Bronchial epithelial cell (primary cell): ENCODE results near the gene TMPRSS2. TPM values are rescaled to one million over a fixed set of nuclear protein-coding genes. Genes with fewer than 3 reads are reported as not detected.

Source experiments
- DNase-seq: peaks from one replicate; pipeline ENCODE4 v3.0.0-alpha.2; 2010; ENCODE audit warnings: low read depth
- FAIRE-seq: peaks from 2 replicates; lab custom pipeline; 2011; peaks lifted over from hg19 to GRCh38; lab: Jason Lieb, UNC
- H3K27me3 ChIP-seq: 2 replicates; pipeline ENCODE4 v1.5.1; 2011; ENCODE audit warnings: low read length; ENCODE audit not compliant: control insufficient read depth, insufficient read depth
- H3K36me3 ChIP-seq: 2 replicates; pipeline ENCODE4 v1.5.1; 2011; ENCODE audit warnings: low read length; ENCODE audit not compliant: control insufficient read depth, insufficient read depth
- H3K4me3 ChIP-seq: 2 replicates; pipeline ENCODE4 v1.5.1; 2011; ENCODE audit warnings: mild to moderate bottlenecking, low read depth, low read length, control low read depth
- total RNA-seq: library from RNA; depleted of rRNA; stranded (reverse); fragments of >200 nt; gene quantifications from 2 replicates; pipeline ENCODE4 v1.2.1, GENCODE V29; 2014
- TF ChIP-seq, protein P1 (sequence below): IDR thresholded peaks from 2 replicates; pipeline ENCODE4 v1.5.1; 2011; ENCODE audit warnings: mild to moderate bottlenecking, moderate library complexity, low read length, control low read depth, inconsistent platforms; ENCODE audit not compliant: insufficient read depth, severe bottlenecking

TMPRSS2 gene
- total RNA-seq, 1 donor from 2014 or later = 3.7 TPM

DNA sequence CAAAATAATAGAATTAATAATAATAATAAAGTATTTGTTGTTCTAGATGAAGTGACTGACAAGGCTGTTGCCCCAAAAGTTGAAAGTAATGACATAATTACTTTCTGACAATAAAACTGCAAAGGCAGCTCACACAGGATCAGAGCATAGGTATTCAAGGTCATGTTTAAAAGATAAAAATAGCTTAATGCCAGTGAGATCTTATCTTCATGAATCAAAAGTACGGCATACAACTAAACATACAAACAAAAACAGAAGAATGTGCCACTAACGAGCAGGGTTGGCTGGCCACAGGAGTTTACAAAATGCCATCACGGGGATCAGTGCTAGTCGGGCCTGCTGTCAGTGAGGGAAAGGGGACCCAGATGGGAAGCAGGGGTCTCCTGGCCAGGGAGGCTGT lies 22.4 kb upstream of the TMPRSS2 start:
- Histone ChIP-seq H3K27me3 (no peaks in the 10 kb centered on the region), H3K36me3 (no peaks in the 10 kb centered on the region), H3K4me3 (no peak overlapping the region)
- FAIRE-seq (no peak), DNase-seq (no peak)
- TF ChIP-seq, protein P1, sequence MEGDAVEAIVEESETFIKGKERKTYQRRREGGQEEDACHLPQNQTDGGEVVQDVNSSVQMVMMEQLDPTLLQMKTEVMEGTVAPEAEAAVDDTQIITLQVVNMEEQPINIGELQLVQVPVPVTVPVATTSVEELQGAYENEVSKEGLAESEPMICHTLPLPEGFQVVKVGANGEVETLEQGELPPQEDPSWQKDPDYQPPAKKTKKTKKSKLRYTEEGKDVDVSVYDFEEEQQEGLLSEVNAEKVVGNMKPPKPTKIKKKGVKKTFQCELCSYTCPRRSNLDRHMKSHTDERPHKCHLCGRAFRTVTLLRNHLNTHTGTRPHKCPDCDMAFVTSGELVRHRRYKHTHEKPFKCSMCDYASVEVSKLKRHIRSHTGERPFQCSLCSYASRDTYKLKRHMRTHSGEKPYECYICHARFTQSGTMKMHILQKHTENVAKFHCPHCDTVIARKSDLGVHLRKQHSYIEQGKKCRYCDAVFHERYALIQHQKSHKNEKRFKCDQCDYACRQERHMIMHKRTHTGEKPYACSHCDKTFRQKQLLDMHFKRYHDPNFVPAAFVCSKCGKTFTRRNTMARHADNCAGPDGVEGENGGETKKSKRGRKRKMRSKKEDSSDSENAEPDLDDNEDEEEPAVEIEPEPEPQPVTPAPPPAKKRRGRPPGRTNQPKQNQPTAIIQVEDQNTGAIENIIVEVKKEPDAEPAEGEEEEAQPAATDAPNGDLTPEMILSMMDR = no peak

DNA sequence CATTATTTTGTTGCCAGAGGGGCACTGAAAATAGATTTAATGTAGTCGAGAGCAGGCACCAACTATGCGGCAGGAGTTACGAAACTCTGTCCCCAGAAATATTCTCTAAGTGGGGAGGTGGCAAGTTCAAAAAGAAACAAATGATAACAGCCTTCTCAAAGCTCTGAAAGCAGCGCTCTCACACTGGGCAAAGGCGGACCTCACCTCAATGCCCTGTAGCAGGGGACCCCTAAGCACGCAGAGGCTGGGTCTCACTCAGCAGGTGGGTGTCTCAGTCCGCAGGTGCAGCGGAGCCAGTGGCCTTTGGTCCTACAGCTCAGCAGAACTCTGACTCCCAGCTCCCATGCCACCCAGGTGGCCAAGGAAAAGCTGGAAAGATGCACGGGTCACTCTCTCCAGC lies 21.8 kb upstream of the TMPRSS2 start:
- FAIRE-seq (no peak), DNase-seq (no peak)
- H3K36me3 ChIP-seq = no peaks in the 10 kb centered on the region
- TF ChIP-seq, protein P1 = no peak
- no peak overlapping the region for H3K4me3 ChIP-seq
- H3K27me3 ChIP-seq = no peaks in the 10 kb centered on the region

DNA sequence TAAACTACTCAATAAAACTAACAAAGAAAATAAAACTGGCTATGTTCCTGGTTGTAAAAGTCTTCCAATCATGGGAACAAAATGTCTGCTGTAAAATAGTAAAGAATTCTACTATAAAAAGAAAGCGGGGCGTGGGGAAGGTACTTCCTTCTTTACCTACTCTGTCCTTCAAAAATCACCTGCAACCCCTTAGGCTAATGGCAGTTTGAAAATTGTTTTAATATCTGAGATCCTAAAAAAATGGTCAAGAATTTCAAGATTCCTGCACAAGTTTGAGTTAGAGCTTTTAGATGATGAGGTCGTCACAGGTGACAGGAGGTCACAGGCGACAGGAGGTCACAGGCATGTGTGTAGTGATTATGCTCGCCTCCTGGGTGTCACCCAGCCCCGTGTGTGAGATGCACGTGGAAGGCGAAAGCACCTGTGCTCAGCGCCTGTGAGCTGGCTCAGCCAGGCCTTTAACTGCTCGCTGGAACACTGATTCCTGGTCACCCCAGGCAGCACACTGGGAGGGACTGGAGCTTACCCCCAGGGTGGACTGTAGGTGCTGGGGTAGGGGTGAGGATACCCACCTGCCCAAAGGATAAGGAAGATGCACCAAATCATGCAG lies 18.6 kb upstream of the TMPRSS2 start:
- no peak for DNase-seq
- no peaks in the 10 kb centered on the region for H3K27me3 ChIP-seq
- no peak for FAIRE-seq
- TF ChIP-seq, protein P1 = no peak
- no peaks in the 10 kb centered on the region for H3K36me3 ChIP-seq
- H3K4me3 ChIP-seq = no peak overlapping the region

DNA sequence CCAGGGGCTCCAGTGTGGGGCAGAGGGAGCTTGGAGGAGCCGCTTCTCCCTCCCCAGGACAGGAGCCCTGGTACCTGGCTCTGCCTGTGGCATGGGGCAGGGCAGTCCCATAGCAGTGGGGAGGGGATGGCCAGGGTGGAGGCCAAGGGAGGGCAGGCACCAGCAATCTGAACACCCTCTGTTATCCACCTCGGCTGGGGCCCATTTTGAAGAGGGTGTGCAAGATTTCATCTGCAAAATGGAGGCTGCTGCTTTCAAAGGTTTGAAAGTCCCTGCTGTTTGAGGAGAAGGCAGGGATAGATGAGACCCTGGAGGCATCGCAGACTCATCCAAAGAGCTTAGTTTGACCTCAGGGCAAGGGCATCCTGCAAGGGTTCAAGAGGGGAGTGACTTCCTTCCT lies 15.2 kb upstream of the TMPRSS2 start:
- Histone ChIP-seq H3K27me3 (no peaks in the 10 kb centered on the region), H3K36me3 (no peaks in the 10 kb centered on the region), H3K4me3 (no peak overlapping the region)
- TF ChIP-seq, protein P1 = no peak
- no peak for DNase-seq
- FAIRE-seq = no peak

DNA sequence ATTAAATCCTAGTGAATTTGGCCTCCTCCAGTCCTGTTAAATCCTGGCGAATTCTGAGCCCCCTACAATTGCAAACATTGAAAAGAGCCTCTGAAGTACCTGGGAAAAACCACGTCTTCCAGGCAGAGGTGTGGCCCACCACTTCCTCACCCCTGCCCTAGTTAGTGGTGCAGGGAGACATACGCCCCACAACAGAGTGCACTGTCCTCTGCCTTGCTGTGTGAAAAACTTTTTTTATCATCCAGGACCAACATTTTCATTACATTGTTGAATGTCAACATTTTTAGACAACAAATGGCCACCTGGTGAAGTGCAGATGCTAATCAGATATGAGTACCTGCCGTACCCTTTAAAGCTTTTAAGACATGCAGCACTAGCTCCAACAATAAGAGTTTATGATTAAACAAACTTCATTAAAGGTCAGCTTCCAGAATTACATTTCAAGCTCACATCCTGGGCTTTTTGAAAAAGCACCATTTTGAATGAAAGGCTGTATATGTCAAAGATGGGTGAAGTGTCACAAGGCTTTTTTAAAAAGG lies 13.6 kb upstream of the TMPRSS2 start:
- peaks cover 1% of the 10 kb centered on the region for H3K27me3 ChIP-seq
- no peak for DNase-seq
- no peaks in the 10 kb centered on the region for H3K36me3 ChIP-seq
- H3K4me3 ChIP-seq = no peak overlapping the region
- no peak for FAIRE-seq
- TF ChIP-seq, protein P1 = no peak
